ENCODE data around the gene ZNRF2. TPM values are rescaled to one million over a fixed set of nuclear protein-coding genes. Genes with fewer than 3 reads are reported as not detected.

The ZNRF2 gene
- total and polyA plus RNA-seq, 10 of the 15 experiments (the other 5 are each of a cell fraction or from before 2014, with no cell fraction given), result 1.2 to 20.4 (median 9.5) TPM

- no peak overlapping the region for H3K4me3 ChIP-seq
- peaks cover 6% of the 10 kb centered on the region for H3K4me1 ChIP-seq (ENCODE audit: control insufficient read depth, insufficient read depth, low read length)
- no peaks in the 10 kb centered on the region for H3K9me3 ChIP-seq (replicated peaks; ENCODE audit: control insufficient read depth, insufficient read depth, low read length)
- H2AFZ ChIP-seq (ENCODE audit: control insufficient read depth, low read depth, low read length), result no peak overlapping the region
- H3K9ac ChIP-seq (ENCODE audit: control insufficient read depth, insufficient read depth, low read length), result no peak overlapping the region
- TF ChIP-seq ATF7 (IDR thresholded peaks at IDR 0.05; ENCODE audit: low read depth), result no peak
- TF ChIP-seq USF2 (IDR thresholded peaks at IDR 0.05; ENCODE audit: borderline replicate concordance, low read depth, low read length), result no peak
- TF ChIP-seq IRF3 (IDR thresholded peaks at IDR 0.05), result no peak
- no peak for TF ChIP-seq SMAD1 (IDR thresholded peaks at IDR 0.05; ENCODE audit: low read depth, partially characterized antibody)
- no peak for TF ChIP-seq IRF5 (IDR thresholded peaks at IDR 0.05; ENCODE audit: borderline replicate concordance)
- no peak for TF ChIP-seq ATF2 (IDR thresholded peaks at IDR 0.05; ENCODE audit: low read length)
- TF ChIP-seq MXI1 (IDR thresholded peaks at IDR 0.05; ENCODE audit: low read depth, low read length), result no peak
- TF ChIP-seq ZSCAN29 (IDR thresholded peaks at IDR 0.05), result no peak
- no peak for TF ChIP-seq NR2C1 (IDR thresholded peaks at IDR 0.05)
- no peak for TF ChIP-seq MYC (IDR thresholded peaks at IDR 0.05; ENCODE audit: insufficient read depth, insufficient read length, insufficient replicate concordance, low read length, severe bottlenecking)
- TF ChIP-seq TCF3 (IDR thresholded peaks at IDR 0.05; ENCODE audit: borderline replicate concordance, insufficient read depth, low read depth, low read length), result no peak
- no peak for TF ChIP-seq STAT1 (conservative IDR thresholded peaks at IDR 0.05)
- TF ChIP-seq JUND (IDR thresholded peaks at IDR 0.05; ENCODE audit: low read depth, low read length), result no peak
- no peak for TF ChIP-seq SMC3 (IDR thresholded peaks at IDR 0.05; ENCODE audit: borderline replicate concordance, low read length)
- no peak for TF ChIP-seq YY1 (IDR thresholded peaks at IDR 0.05; ENCODE audit: low read depth, low read length)
- TF ChIP-seq NRF1 (conservative IDR thresholded peaks at IDR 0.05; ENCODE audit: low read depth, low read length), result no peak
- in situ Hi-C loops (cut with MboI), result no loop called here
- no peaks in the 10 kb centered on the region for H3K27me3 ChIP-seq (replicated peaks in 1 of 2; ENCODE audit: control insufficient read depth in 2 of 2, insufficient read depth in 2 of 2, low read length in 1 of 2)
- ChIA-PET RAD21 (ENCODE audit: unreplicated experiment) (interaction anchor here (0.6 to 1.7 kb wide), 3 partner anchors 128 to 652 kb away, joined by 3 to 6 read pairs (median 3); no protein-coding TSS in a partner anchor), POLR2A (no interaction called here), CTCF (interaction anchor here (1.6 to 2.0 kb wide), 2 partner anchors 131 to 242 kb away, joined by 4 to 5 read pairs; no protein-coding TSS in a partner anchor), SMC1A (ENCODE audit: uncharacterized antibody, unreplicated experiment) (interaction anchor here (1.0 to 1.1 kb wide), 2 partner anchors 11 to 30 kb away, joined by 3 to 5 read pairs; no protein-coding TSS in a partner anchor)
- no peaks in the 10 kb centered on the region; a peak in 2 of 4 replicates for H3K36me3 ChIP-seq (ENCODE audit: control insufficient read depth in 2 of 2, insufficient read depth in 2 of 2, low read length in 1 of 2)
- DNase-seq (ENCODE audit: low read depth, low spot score), result no peak
- no peaks in the 10 kb centered on the region for H4K20me1 ChIP-seq (ENCODE audit: control insufficient read depth, insufficient read depth)
- FAIRE-seq, result no peak
- no peak overlapping the region for H3K4me2 ChIP-seq (ENCODE audit: control insufficient read depth, insufficient read depth)
- WGBS (ENCODE audit: insufficient coverage, insufficient replicate concordance, low lambda C conversion rate, missing lambda C conversion rate), result 88% methylated on average over 13 of the region's 13 CpGs
- intact Hi-C loops (cut with micrococcal nuclease; ENCODE audit: unreplicated experiment), result no loop called here
- no TSS peak for BruUV-seq (replicated peaks)
- no peak for ATAC-seq
- no peak overlapping the region for H3K27ac ChIP-seq (ENCODE audit: control insufficient read depth, insufficient read depth)
- no peaks in the 10 kb centered on the region for H3K79me2 ChIP-seq (ENCODE audit: control insufficient read depth, insufficient read depth, low read length)
Measured at GRCh38 chr7:30406664-30407425, 122.4 kb downstream of the ZNRF2 start.

Measured in GM12878 (cell line).